OCI-LY7 (cell line): ENCODE data around the gene TGFBR2. TPM values are rescaled to one million over a fixed set of nuclear protein-coding genes. Genes with fewer than 3 reads are reported as not detected.

Experiments
- BruUV-seq: library from RNA; stranded (reverse); fragments of 400-500 nt; replicated peaks from 2 replicates; lab custom pipeline; 2021; lab: Mats Ljungman, UMichigan
- CTCF ChIA-PET: fragments of 300-600 bp; sonication (Branson Sonifier 250); formaldehyde crosslinking; loops from one replicate; lab custom pipeline; 2022; ENCODE audit warnings: antibody characterized with exemption; ENCODE audit not compliant: unreplicated experiment; lab: Charles Lee
- POLR2A ChIA-PET: fragments of 300-600 bp; sonication (Branson Sonifier 250); formaldehyde crosslinking; loops from one replicate; lab custom pipeline; 2022; ENCODE audit warnings: antibody characterized with exemption; lab: Charles Lee
- DNase-seq: peaks from one replicate; pipeline ENCODE4 v3.0.0-alpha.2; 2015; ENCODE audit warnings: low spot score
- H2AFZ ChIP-seq: fragments of 200-600 bp; sonication (generic), shearing (Covaris generic); 2 replicates; pipeline ENCODE4 v1.6.1; 2014; ENCODE audit warnings: mild to moderate bottlenecking, antibody characterized with exemption, low read length, moderate library complexity
- H3K27ac ChIP-seq: fragments of 200-600 bp; sonication (generic); 2 replicates; pipeline ENCODE4 v1.5.1; 2014; ENCODE audit warnings: mixed run types, low read depth, mild to moderate bottlenecking, moderate library complexity, low read length, inconsistent platforms; ENCODE audit not compliant: poor library complexity, severe bottlenecking
- H3K36me3 ChIP-seq: fragments of 200-600 bp; sonication (generic); 2 replicates; pipeline ENCODE4 v1.6.1; 2014; ENCODE audit warnings: mild to moderate bottlenecking, antibody characterized with exemption, low read length, moderate library complexity, mixed read lengths; ENCODE audit not compliant: insufficient read depth
- H3K4me1 ChIP-seq: fragments of 200-600 bp; sonication (generic); 2 replicates; pipeline ENCODE4 v1.5.1; 2014; ENCODE audit warnings: mild to moderate bottlenecking, low read length; ENCODE audit not compliant: insufficient read depth, poor library complexity, severe bottlenecking
- H3K4me2 ChIP-seq: fragments of 200-600 bp; sonication (generic); 2 replicates; pipeline ENCODE4 v1.6.1; 2014; ENCODE audit warnings: mild to moderate bottlenecking, low read length
- H3K4me3 ChIP-seq: fragments of 200-600 bp; sonication (generic); 2 replicates; pipeline ENCODE4 v1.5.1; 2014; ENCODE audit warnings: mild to moderate bottlenecking, low read depth, low read length; ENCODE audit not compliant: poor library complexity, severe bottlenecking
- H3K79me2 ChIP-seq: fragments of 200-600 bp; sonication (generic); 2 replicates; pipeline ENCODE4 v1.6.1; 2016; ENCODE audit warnings: low read depth, mild to moderate bottlenecking, low read length, moderate library complexity, mixed read lengths; ENCODE audit not compliant: insufficient read depth
- H3K9me2 ChIP-seq: fragments of 200-600 bp; sonication (generic); 2 replicates; pipeline ENCODE4 v1.6.1; 2016; ENCODE audit warnings: mild to moderate bottlenecking, low read length, mixed read lengths; ENCODE audit not compliant: insufficient read depth
- H3K9me3 ChIP-seq: fragments of 200-600 bp; sonication (generic); 2 replicates; pipeline ENCODE4 v1.6.1; 2014; ENCODE audit warnings: mild to moderate bottlenecking, mixed run types, low read length, mixed read lengths
- H4K20me1 ChIP-seq: fragments of 200-600 bp; sonication (generic); 2 replicates; pipeline ENCODE4 v1.6.1; 2014; ENCODE audit warnings: mild to moderate bottlenecking, antibody characterized with exemption, low read length, moderate library complexity, mixed read lengths; ENCODE audit not compliant: insufficient read depth
- EZH2phosphoT487 ChIP-seq: fragments of 200-600 bp; sonication (generic); IDR thresholded peaks from 2 replicates; pipeline ENCODE4 v1.6.1; 2018; ENCODE audit warnings: low read depth, borderline replicate concordance, mild to moderate bottlenecking, mixed run types, antibody characterized with exemption, low read length, moderate library complexity, mixed read lengths
- intact Hi-C: fragments of 100-400 bp; cut with micrococcal nuclease; formaldehyde crosslinking; loops from one replicate; pipeline ENCODE4 v1.10.0; 2022; ENCODE audit not compliant: unreplicated experiment
- total RNA-seq, 2 experiments: library from RNA; depleted of rRNA in 1 of 2; stranded (reverse); fragments of >200 nt in 1 of 2; shearing (Covaris generic) in 1 of 2; gene quantifications; 2 replicates each; pipeline ENCODE4 v1.2.3, GENCODE V29; 2014 to 2022
- TF ChIP-seq, protein P1 (sequence below): fragments of 200-600 bp; sonication (generic); conservative IDR thresholded peaks from 2 replicates; pipeline ENCODE4 v1.5.1; 2014; ENCODE audit warnings: mild to moderate bottlenecking, antibody characterized with exemption, low read length, moderate library complexity, mixed read lengths

Gene TGFBR2
- total RNA-seq, 2 experiments from 2014 or later = 25.2 to 28.1 TPM

DNA sequence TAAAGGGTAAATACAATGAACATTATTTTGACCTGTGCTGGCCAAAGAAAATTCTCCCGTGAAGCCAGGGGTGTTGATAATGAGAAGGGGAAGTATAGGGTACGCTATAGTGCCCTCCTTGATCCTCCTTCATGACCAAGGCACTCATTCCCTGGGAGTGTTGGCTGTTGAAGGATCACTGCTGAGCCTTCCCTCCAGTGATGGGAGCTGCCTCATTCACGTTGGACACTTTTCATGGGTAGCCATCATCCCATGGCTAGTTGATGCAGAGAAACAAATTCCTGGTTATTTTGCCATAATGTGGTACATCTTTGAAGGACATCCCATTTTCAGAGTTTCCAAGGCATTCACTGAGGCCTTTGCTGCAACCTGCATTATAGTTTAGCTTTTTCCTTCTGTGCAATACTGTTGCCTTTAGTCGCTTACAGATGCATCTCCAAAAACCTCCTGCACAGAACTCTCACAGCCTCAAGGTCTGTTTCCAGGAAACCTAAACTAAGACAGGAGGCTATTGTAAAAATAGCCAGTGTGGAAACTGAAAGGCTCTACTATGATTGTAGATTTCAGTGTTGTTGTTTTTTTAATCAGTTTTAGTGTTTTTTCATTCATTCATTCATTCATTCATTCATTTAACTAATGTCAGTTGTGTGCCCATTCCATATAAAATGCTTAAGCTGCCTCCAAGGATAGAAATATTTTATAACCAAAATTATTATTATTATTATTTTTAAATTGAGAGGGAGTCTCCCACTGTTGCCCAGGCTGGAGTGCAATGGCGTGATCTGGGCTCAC lies 40.8 kb downstream of the TGFBR2 start:
- intact Hi-C loops = loop anchor here (10.0 kb wide), 2 partner anchors 578 to 1308 kb away; no protein-coding TSS in a partner anchor
- Histone ChIP-seq H3K9me3 (no peaks in the 10 kb centered on the region), H3K27ac (no peak overlapping the region), H3K36me3 (peaks cover 63% of the 10 kb centered on the region), H2AFZ (no peak overlapping the region), H3K79me2 (peaks cover 32% of the 10 kb centered on the region; the same call in 1 of the 2 replicates), H3K4me3 (no peak overlapping the region), H3K4me2 (no peak overlapping the region), H3K4me1 (peaks cover 85% of the 10 kb centered on the region), H4K20me1 (peaks cover 14% of the 10 kb centered on the region; the same call in 1 of the 2 replicates), H3K9me2 (no peaks in the 10 kb centered on the region)
- no peak for DNase-seq
- TF ChIP-seq, protein P1, sequence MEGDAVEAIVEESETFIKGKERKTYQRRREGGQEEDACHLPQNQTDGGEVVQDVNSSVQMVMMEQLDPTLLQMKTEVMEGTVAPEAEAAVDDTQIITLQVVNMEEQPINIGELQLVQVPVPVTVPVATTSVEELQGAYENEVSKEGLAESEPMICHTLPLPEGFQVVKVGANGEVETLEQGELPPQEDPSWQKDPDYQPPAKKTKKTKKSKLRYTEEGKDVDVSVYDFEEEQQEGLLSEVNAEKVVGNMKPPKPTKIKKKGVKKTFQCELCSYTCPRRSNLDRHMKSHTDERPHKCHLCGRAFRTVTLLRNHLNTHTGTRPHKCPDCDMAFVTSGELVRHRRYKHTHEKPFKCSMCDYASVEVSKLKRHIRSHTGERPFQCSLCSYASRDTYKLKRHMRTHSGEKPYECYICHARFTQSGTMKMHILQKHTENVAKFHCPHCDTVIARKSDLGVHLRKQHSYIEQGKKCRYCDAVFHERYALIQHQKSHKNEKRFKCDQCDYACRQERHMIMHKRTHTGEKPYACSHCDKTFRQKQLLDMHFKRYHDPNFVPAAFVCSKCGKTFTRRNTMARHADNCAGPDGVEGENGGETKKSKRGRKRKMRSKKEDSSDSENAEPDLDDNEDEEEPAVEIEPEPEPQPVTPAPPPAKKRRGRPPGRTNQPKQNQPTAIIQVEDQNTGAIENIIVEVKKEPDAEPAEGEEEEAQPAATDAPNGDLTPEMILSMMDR = no peak
- no peak for TF ChIP-seq EZH2phosphoT487
- ChIA-PET CTCF (no interaction called here), POLR2A (interaction anchor here (0.6 to 1.4 kb wide), 8 partner anchors 9 to 1787 kb away, joined by 3 to 4 read pairs (median 3); no protein-coding TSS in a partner anchor)
- BruUV-seq = no TSS peak

DNA sequence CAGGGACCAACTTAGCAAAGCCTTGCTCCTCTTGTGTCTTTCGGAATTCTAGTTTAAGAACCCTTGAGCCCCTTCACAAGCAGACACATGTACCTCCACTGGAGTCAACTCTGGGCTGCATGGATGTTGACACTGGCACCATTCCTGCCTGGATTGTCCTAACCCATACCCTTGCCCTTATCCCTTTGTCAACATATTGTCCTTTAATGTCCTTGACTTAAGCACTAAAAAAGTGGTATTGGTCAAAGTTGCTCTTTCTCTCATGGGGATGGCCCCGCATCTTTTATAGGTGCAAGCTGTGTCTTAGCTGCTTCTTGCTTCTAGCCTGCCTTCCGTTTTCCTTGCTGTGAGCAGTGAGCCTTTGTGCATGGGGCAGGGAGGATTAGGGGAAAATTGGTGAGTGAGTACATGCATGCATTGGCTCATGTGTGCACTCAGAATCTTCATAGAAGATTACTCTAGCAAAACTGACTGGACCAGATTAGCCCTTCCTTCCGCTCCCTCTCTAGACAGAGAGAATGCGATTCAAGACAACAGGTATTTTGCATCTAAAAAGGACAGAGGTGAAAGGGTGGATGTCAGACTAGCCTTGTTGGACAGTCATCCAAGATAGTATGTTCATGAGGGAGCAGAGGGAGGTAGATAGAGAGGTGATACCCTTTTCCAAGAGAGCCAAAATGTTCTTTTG lies 42.4 kb downstream of the TGFBR2 start:
- Histone ChIP-seq H3K9me2 (no peaks in the 10 kb centered on the region), H3K4me3 (peak overlapping the region; percentile 42), H2AFZ (no peak overlapping the region), H4K20me1 (peaks cover 14% of the 10 kb centered on the region; the same call in 1 of the 2 replicates), H3K27ac (peak overlapping the region; percentile 72), H3K9me3 (no peaks in the 10 kb centered on the region), H3K36me3 (peaks cover 79% of the 10 kb centered on the region), H3K4me2 (peak overlapping the region; percentile 78), H3K79me2 (peaks cover 16% of the 10 kb centered on the region; the same call in 1 of the 2 replicates), H3K4me1 (peaks cover 82% of the 10 kb centered on the region)
- POLR2A ChIA-PET = interaction anchor here (0.6 to 1.4 kb wide), 3 partner anchors 9 to 1254 kb away, joined by 3 to 5 read pairs (median 4); no protein-coding TSS in a partner anchor
- CTCF ChIA-PET = no interaction called here
- no TSS peak for BruUV-seq
- TF ChIP-seq, protein P1 = no peak
- no peak for TF ChIP-seq EZH2phosphoT487
- intact Hi-C loops = loop anchor here (10.0 kb wide), 2 partner anchors 576 to 1306 kb away; no protein-coding TSS in a partner anchor
- peak; percentile 56 for DNase-seq
